Esophagus squamous epithelium (tissue), 4 donors: ENCODE results near the gene MPI.

Source experiments
- CTCF ChIP-seq, 6 experiments: fragments of 450-650 bp in 4 of 6; fragments of 200-600 bp in 2 of 6; sonication (generic) in 2 of 6; IDR thresholded peaks; one replicate each; pipeline ENCODE4 v1.5.1; 2016 to 2019; ENCODE audit warnings: antibody characterized with exemption in 6 of 6, mild to moderate bottlenecking in 4 of 6, moderate library complexity in 4 of 6
- POLR2A ChIP-seq, 4 donors: fragments of 450-650 bp; IDR thresholded peaks; one replicate each; pipeline ENCODE4 v1.6.1; 2017; ENCODE audit warnings: antibody characterized with exemption in 4 of 4, mild to moderate bottlenecking in 4 of 4, moderate library complexity in 3 of 4

- TF ChIP-seq CTCF (IDR thresholded peaks at IDR 0.05) (no peak), POLR2A (IDR thresholded peaks at IDR 0.05) (no peak)
Observed at GRCh38 chr15:74864296-74864695, 25.5 kb upstream of the MPI start.
